ENCODE results near the gene HEMGN. TPM values are rescaled to one million over a fixed set of nuclear protein-coding genes. Genes with fewer than 3 reads are reported as not detected.

The HEMGN gene
- total and polyA plus RNA-seq, 2 donors (not counting 1 experiment from before 2014, with no cell fraction given) = 0.06 TPM; not detected in 1

DNA sequence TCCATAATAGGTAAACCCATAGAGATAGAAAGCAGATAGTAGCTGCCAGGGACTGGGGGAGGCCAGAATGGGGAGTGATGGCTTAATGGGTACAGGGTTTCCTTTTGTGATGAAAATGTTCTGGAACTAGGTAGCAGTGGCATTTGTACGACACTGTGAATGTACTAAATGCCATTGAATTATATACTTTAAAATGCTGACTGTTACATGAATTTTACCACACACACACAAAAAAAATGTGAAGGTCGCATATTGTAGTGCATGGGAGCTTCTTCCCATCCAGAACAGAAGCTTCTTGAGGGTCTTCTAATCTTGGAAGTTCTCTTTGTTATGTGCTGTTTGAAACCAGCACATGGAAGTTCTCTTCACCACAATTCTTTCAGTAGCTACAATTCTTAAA is 25.3 kb upstream of the HEMGN start:
- H3K36me3 ChIP-seq (replicated peaks in 1 of 2; ENCODE audit: control extremely low read depth in 1 of 2, control insufficient read depth in 1 of 2, extremely low read depth in 1 of 2, insufficient read depth in 2 of 2, low read length in 1 of 2) = no peaks in the 10 kb centered on the region
- no peak overlapping the region for H3K9ac ChIP-seq (ENCODE audit: low read length)
- H3K4me1 Mint-ChIP-seq = no peaks in the 10 kb centered on the region
- H3K27ac Mint-ChIP-seq = no peak overlapping the region
- H3K4me2 ChIP-seq (replicated peaks; ENCODE audit: low read depth, low read length, poor library complexity, severe bottlenecking) = no peak overlapping the region
- no peaks in the 10 kb centered on the region for H3K9me3 ChIP-seq (ENCODE audit: control extremely low read depth in 1 of 3, control insufficient read depth in 2 of 3, insufficient read depth in 1 of 3, low read length in 2 of 3)
- intact Hi-C loops (cut with micrococcal nuclease) = no loop called here
- DNase-seq (no peak), ATAC-seq (ENCODE audit: low read depth) (no peak)
- H4K20me1 ChIP-seq (ENCODE audit: control insufficient read depth, insufficient read depth, low read length, poor library complexity, severe bottlenecking) = no peaks in the 10 kb centered on the region
- H3K4me1 ChIP-seq (ENCODE audit: control insufficient read depth in 2 of 2, insufficient read depth in 2 of 2, low read length in 2 of 2) = no peaks in the 10 kb centered on the region
- H3K27me3 ChIP-seq (replicated peaks in 1 of 4; ENCODE audit: control extremely low read depth in 1 of 4, control insufficient read depth in 3 of 4, insufficient read depth in 4 of 4, low read length in 3 of 4) = peaks cover 0 to 3% (median 2%) of the 10 kb centered on the region in 4 experiments
- H3K9me3 Mint-ChIP-seq (ENCODE audit: insufficient read depth) = no peaks in the 10 kb centered on the region
- TF ChIP-seq, protein P1, sequence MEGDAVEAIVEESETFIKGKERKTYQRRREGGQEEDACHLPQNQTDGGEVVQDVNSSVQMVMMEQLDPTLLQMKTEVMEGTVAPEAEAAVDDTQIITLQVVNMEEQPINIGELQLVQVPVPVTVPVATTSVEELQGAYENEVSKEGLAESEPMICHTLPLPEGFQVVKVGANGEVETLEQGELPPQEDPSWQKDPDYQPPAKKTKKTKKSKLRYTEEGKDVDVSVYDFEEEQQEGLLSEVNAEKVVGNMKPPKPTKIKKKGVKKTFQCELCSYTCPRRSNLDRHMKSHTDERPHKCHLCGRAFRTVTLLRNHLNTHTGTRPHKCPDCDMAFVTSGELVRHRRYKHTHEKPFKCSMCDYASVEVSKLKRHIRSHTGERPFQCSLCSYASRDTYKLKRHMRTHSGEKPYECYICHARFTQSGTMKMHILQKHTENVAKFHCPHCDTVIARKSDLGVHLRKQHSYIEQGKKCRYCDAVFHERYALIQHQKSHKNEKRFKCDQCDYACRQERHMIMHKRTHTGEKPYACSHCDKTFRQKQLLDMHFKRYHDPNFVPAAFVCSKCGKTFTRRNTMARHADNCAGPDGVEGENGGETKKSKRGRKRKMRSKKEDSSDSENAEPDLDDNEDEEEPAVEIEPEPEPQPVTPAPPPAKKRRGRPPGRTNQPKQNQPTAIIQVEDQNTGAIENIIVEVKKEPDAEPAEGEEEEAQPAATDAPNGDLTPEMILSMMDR (IDR thresholded peaks at IDR 0.05) = no peak
- no peak for TF ChIP-seq EZH2 (IDR thresholded peaks at IDR 0.05; ENCODE audit: borderline replicate concordance, insufficient read depth, low read depth, low read length, poor library complexity, severe bottlenecking)
- no peak overlapping the region for H2AFZ ChIP-seq (ENCODE audit: insufficient read depth, low read depth, low read length, poor library complexity, severe bottlenecking)
- no peak overlapping the region for H3K4me3 Mint-ChIP-seq
- H3K27ac ChIP-seq (ENCODE audit: low read length in 2 of 2) = no peak overlapping the region
- H3K27me3 Mint-ChIP-seq = peaks cover 7% of the 10 kb centered on the region
- ChIA-PET CTCF (no interaction called here), POLR2A (no interaction called here)
- no peaks in the 10 kb centered on the region for H3K79me2 ChIP-seq (ENCODE audit: control insufficient read depth, insufficient read depth, low read length)
- H3K4me3 ChIP-seq (ENCODE audit: control extremely low read depth in 1 of 5, extremely low read depth in 1 of 5, insufficient read depth in 1 of 5, low read depth in 2 of 5, low read length in 4 of 5) = no peak overlapping the region
- no CpG with 5 or more reads among the region's 2 CpGs for WGBS (ENCODE audit: insufficient coverage)

DNA sequence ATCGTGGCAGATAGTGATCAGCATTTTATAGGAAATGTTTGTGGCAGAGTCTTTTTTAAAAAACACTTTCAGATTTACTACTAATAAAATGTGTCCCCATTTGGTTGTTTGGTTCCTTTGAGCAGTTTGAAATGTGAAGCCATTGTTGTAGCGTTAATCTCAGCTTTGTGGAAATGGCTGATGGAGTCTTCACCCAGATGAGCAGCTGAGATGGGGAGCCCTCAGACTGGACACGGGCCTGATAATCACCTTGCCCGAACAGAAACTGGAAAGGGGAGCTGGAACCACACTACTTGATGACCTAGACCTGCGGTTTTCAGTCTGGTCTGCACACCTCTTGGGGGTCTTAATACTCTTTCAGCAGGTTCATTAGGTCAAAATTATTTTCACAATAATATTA is 24.6 kb upstream of the HEMGN start:
- ATAC-seq (ENCODE audit: low read depth) (no peak), DNase-seq (no peak)
- TF ChIP-seq, protein P1 (IDR thresholded peaks at IDR 0.05) = no peak
- no peak for TF ChIP-seq EZH2 (IDR thresholded peaks at IDR 0.05; ENCODE audit: borderline replicate concordance, insufficient read depth, low read depth, low read length, poor library complexity, severe bottlenecking)
- H3K36me3 ChIP-seq (replicated peaks in 1 of 2; ENCODE audit: control extremely low read depth in 1 of 2, control insufficient read depth in 1 of 2, extremely low read depth in 1 of 2, insufficient read depth in 2 of 2, low read length in 1 of 2) = no peaks in the 10 kb centered on the region
- H3K4me1 ChIP-seq (ENCODE audit: control insufficient read depth in 2 of 2, insufficient read depth in 2 of 2, low read length in 2 of 2) = no peaks in the 10 kb centered on the region
- Mint-ChIP-seq H3K27ac (no peak overlapping the region), H3K9me3 (ENCODE audit: insufficient read depth) (no peaks in the 10 kb centered on the region), H3K27me3 (peaks cover 7% of the 10 kb centered on the region), H3K4me1 (no peaks in the 10 kb centered on the region), H3K4me3 (no peak overlapping the region)
- no peaks in the 10 kb centered on the region for H3K79me2 ChIP-seq (ENCODE audit: control insufficient read depth, insufficient read depth, low read length)
- WGBS (ENCODE audit: insufficient coverage) = 100% methylated on average over 2 of the region's 5 CpGs
- H3K9ac ChIP-seq (ENCODE audit: low read length) = no peak overlapping the region
- H2AFZ ChIP-seq (ENCODE audit: insufficient read depth, low read depth, low read length, poor library complexity, severe bottlenecking) = no peak overlapping the region
- intact Hi-C loops (cut with micrococcal nuclease) = no loop called here
- no peaks in the 10 kb centered on the region for H4K20me1 ChIP-seq (ENCODE audit: control insufficient read depth, insufficient read depth, low read length, poor library complexity, severe bottlenecking)
- H3K4me2 ChIP-seq (replicated peaks; ENCODE audit: low read depth, low read length, poor library complexity, severe bottlenecking) = no peak overlapping the region
- ChIA-PET CTCF (no interaction called here), POLR2A (no interaction called here)
- H3K27me3 ChIP-seq (replicated peaks in 1 of 4; ENCODE audit: control extremely low read depth in 1 of 4, control insufficient read depth in 3 of 4, insufficient read depth in 4 of 4, low read length in 3 of 4) = peaks cover 0 to 3% (median 2%) of the 10 kb centered on the region in 4 experiments
- H3K9me3 ChIP-seq (ENCODE audit: control extremely low read depth in 1 of 3, control insufficient read depth in 2 of 3, insufficient read depth in 1 of 3, low read length in 2 of 3) = no peaks in the 10 kb centered on the region
- H3K4me3 ChIP-seq (ENCODE audit: control extremely low read depth in 1 of 5, extremely low read depth in 1 of 5, insufficient read depth in 1 of 5, low read depth in 2 of 5, low read length in 4 of 5) = no peak overlapping the region
- no peak overlapping the region for H3K27ac ChIP-seq (ENCODE audit: low read length in 2 of 2)
